MM.1S (cell line): ENCODE data around the gene OR7G2.

ENCODE experiments used
- DNase-seq: peaks from one replicate; pipeline ENCODE4 v3.0.0-alpha.2; 2015
- H2AFZ ChIP-seq: fragments of 300-600 bp; sonication (generic); 2 replicates; pipeline ENCODE4 v1.6.0; 2016; ENCODE audit warnings: antibody characterized with exemption, low read length
- H3F3A ChIP-seq: fragments of 300-600 bp; sonication (generic); 2 replicates; pipeline ENCODE4 v1.6.1; 2016; ENCODE audit warnings: mild to moderate bottlenecking, antibody characterized with exemption, low read length, moderate library complexity, mixed read lengths; ENCODE audit not compliant: insufficient read depth
- H3K27ac ChIP-seq: fragments of 300-600 bp; sonication (generic); 2 replicates; pipeline ENCODE4 v1.5.1; 2016; ENCODE audit warnings: mild to moderate bottlenecking, low read length
- H3K27me3 ChIP-seq: fragments of 300-600 bp; sonication (generic); replicated peaks from 2 replicates; pipeline ENCODE4 v1.6.0; 2016; ENCODE audit warnings: low read length; ENCODE audit not compliant: insufficient read depth
- H3K36me3 ChIP-seq: fragments of 300-600 bp; sonication (generic); replicated peaks from 2 replicates; pipeline ENCODE4 v1.6.1; 2016; ENCODE audit warnings: mild to moderate bottlenecking, low read length, mixed read lengths; ENCODE audit not compliant: insufficient read depth
- H3K4me1 ChIP-seq: fragments of 300-600 bp; sonication (generic); 2 replicates; pipeline ENCODE4 v1.6.1; 2016; ENCODE audit warnings: low read length, mixed read lengths
- H3K4me2 ChIP-seq: fragments of 300-600 bp; sonication (generic); 2 replicates; pipeline ENCODE4 v1.6.0; 2016; ENCODE audit warnings: low read depth, low read length
- H3K4me3 ChIP-seq: fragments of 300-600 bp; sonication (generic); 2 replicates; pipeline ENCODE4 v1.5.1; 2016; ENCODE audit warnings: low read length, mixed read lengths
- H3K79me2 ChIP-seq: fragments of 300-600 bp; sonication (generic); 2 replicates; pipeline ENCODE4 v1.6.1; 2016; ENCODE audit warnings: mixed run types, low read length, mixed read lengths
- H3K9ac ChIP-seq: fragments of 300-600 bp; sonication (generic); 2 replicates; pipeline ENCODE4 v1.6.1; 2016; ENCODE audit warnings: low read length, mixed read lengths
- H3K9me2 ChIP-seq: fragments of 300-600 bp; sonication (generic); replicated peaks from 2 replicates; pipeline ENCODE4 v1.6.1; 2016; ENCODE audit warnings: mild to moderate bottlenecking, low read length, mixed read lengths; ENCODE audit not compliant: insufficient read depth
- H3K9me3 ChIP-seq: fragments of 300-600 bp; sonication (generic); replicated peaks from 2 replicates; pipeline ENCODE4 v1.6.1; 2016; ENCODE audit warnings: mild to moderate bottlenecking, low read length, mixed read lengths; ENCODE audit not compliant: insufficient read depth
- H4K20me1 ChIP-seq: fragments of 300-600 bp; sonication (generic); 2 replicates; pipeline ENCODE4 v1.6.1; 2016; ENCODE audit warnings: mild to moderate bottlenecking, low read length, moderate library complexity, mixed read lengths; ENCODE audit not compliant: insufficient read depth
- EZH2 ChIP-seq: fragments of 300-600 bp; sonication (generic); optimal IDR thresholded peaks from 2 replicates; pipeline ENCODE3; 2017; ENCODE audit warnings: low read depth, mild to moderate bottlenecking, antibody characterized with exemption, low read length, mixed read lengths
- EZH2phosphoT487 ChIP-seq: fragments of 300-600 bp; sonication (generic); IDR thresholded peaks from 2 replicates; pipeline ENCODE4 v1.6.1; 2018; ENCODE audit warnings: antibody characterized with exemption, low read length
- TF ChIP-seq, protein P1 (sequence below): fragments of 300-600 bp; sonication (generic); IDR thresholded peaks from 2 replicates; pipeline ENCODE4 v1.5.1; 2016; ENCODE audit warnings: antibody characterized with exemption, low read length, mixed read lengths

Gene OR7G2

GRCh38 chr19:9109959-9110358 is 2.7 kb upstream of the OR7G2 start:
- Histone ChIP-seq H3K9me3 (no peaks in the 10 kb centered on the region), H3K4me1 (no peaks in the 10 kb centered on the region), H3K4me3 (no peak overlapping the region), H3K4me2 (no peak overlapping the region), H4K20me1 (no peaks in the 10 kb centered on the region), H2AFZ (no peak overlapping the region), H3K79me2 (no peaks in the 10 kb centered on the region), H3K27ac (no peak overlapping the region), H3K9me2 (no peaks in the 10 kb centered on the region), H3F3A (no peaks in the 10 kb centered on the region), H3K9ac (no peak overlapping the region), H3K36me3 (no peaks in the 10 kb centered on the region), H3K27me3 (peaks cover 28% of the 10 kb centered on the region)
- no peak for TF ChIP-seq EZH2
- TF ChIP-seq EZH2phosphoT487: no peak
- TF ChIP-seq, protein P1, sequence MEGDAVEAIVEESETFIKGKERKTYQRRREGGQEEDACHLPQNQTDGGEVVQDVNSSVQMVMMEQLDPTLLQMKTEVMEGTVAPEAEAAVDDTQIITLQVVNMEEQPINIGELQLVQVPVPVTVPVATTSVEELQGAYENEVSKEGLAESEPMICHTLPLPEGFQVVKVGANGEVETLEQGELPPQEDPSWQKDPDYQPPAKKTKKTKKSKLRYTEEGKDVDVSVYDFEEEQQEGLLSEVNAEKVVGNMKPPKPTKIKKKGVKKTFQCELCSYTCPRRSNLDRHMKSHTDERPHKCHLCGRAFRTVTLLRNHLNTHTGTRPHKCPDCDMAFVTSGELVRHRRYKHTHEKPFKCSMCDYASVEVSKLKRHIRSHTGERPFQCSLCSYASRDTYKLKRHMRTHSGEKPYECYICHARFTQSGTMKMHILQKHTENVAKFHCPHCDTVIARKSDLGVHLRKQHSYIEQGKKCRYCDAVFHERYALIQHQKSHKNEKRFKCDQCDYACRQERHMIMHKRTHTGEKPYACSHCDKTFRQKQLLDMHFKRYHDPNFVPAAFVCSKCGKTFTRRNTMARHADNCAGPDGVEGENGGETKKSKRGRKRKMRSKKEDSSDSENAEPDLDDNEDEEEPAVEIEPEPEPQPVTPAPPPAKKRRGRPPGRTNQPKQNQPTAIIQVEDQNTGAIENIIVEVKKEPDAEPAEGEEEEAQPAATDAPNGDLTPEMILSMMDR: no peak
- DNase-seq: no peak

- no peak within 1 kb of the TSS for H3K4me3 ChIP-seq
These were observed 20.5 kb downstream of the OR7G2 start, which contains the start of gene OR1M1 for GRCh38 chr19:9086761-9087160. TSS of gene OR1M1 (plus strand) at chr19:9087061. CDS start at chr19:9093245, 6,184 bp downstream.

GRCh38 chr19:9078651-9079050 is 28.6 kb downstream of the OR7G2 start:
- TF ChIP-seq EZH2phosphoT487 (no peak), EZH2 (no peak)
- TF ChIP-seq, protein P1: no peak
- Histone ChIP-seq H3K4me3 (no peak overlapping the region), H3K9ac (no peak overlapping the region), H3K79me2 (no peaks in the 10 kb centered on the region), H3K4me2 (no peak overlapping the region), H3K36me3 (no peaks in the 10 kb centered on the region), H3K27ac (no peak overlapping the region), H3F3A (no peaks in the 10 kb centered on the region), H3K9me3 (no peaks in the 10 kb centered on the region), H3K9me2 (no peaks in the 10 kb centered on the region), H3K4me1 (no peaks in the 10 kb centered on the region), H4K20me1 (no peaks in the 10 kb centered on the region), H3K27me3 (peaks cover 24% of the 10 kb centered on the region), H2AFZ (no peak overlapping the region)
- no peak for DNase-seq

More at GRCh38 chr19:9086761-9087160, 20.5 kb downstream of the OR7G2 start, which contains the start of gene OR1M1:
- no peaks in the 10 kb centered on the region for H3F3A ChIP-seq
- no peak for DNase-seq
- H3K9me2 ChIP-seq: no peaks in the 10 kb centered on the region
- no peak within 1 kb of the TSS for H3K4me2 ChIP-seq
- no peaks in the 10 kb centered on the region for H3K36me3 ChIP-seq
- no peaks in the 10 kb centered on the region for H3K79me2 ChIP-seq
- no peak within 1 kb of the TSS for H2AFZ ChIP-seq
- no peaks in the 10 kb centered on the region for H3K4me1 ChIP-seq
- H3K27ac ChIP-seq: no peak within 1 kb of the TSS
- no peak within 1 kb of the TSS for H3K9ac ChIP-seq
- no peaks in the 10 kb centered on the region for H4K20me1 ChIP-seq
- H3K9me3 ChIP-seq: no peaks in the 10 kb centered on the region
- peaks cover 39% of the 10 kb centered on the region for H3K27me3 ChIP-seq
- TF ChIP-seq, protein P1: no peak
- TF ChIP-seq EZH2 (no peak), EZH2phosphoT487 (no peak)

DNA sequence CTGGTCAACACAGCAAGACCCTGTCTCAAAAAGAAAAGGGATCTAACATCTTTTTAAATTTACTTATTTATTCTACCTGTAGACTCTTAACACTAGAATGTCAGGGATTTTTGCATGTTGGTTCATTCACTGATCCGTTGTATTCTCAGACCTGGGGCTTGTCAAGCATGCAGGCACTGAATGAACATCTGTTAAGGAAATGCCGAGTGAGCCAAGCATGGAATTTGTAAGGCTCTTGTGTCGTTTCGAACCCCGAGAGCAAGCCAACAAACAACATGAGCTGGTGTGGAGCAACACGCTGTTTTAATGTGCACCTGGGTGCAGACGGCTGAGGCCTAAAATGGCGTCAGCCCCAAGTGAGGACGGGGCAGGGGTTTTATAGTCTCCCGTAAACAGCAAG is 30.4 kb downstream of the OR7G2 start:
- Histone ChIP-seq H3K27me3 (peaks cover 29% of the 10 kb centered on the region), H3K9me3 (no peaks in the 10 kb centered on the region)
- TF ChIP-seq EZH2: no peak
- TF ChIP-seq, protein P1: no peak
- TF ChIP-seq EZH2phosphoT487: no peak

More for the DNA sequence above, 30.4 kb downstream of the OR7G2 start:
- H4K20me1 ChIP-seq: no peaks in the 10 kb centered on the region
- H3K4me2 ChIP-seq: no peak overlapping the region
- no peaks in the 10 kb centered on the region for H3K79me2 ChIP-seq
- H2AFZ ChIP-seq: no peak overlapping the region
- no peak for DNase-seq
- H3K36me3 ChIP-seq: no peaks in the 10 kb centered on the region
- H3K4me1 ChIP-seq: no peaks in the 10 kb centered on the region
- H3K9ac ChIP-seq: no peak overlapping the region
- no peak overlapping the region for H3K4me3 ChIP-seq
- no peak overlapping the region for H3K27ac ChIP-seq
- H3K9me2 ChIP-seq: no peaks in the 10 kb centered on the region
- H3F3A ChIP-seq: no peaks in the 10 kb centered on the region
